H9 (cell line): ENCODE results near the gene C1QTNF3. TPM values are rescaled to one million over a fixed set of nuclear protein-coding genes. Genes with fewer than 3 reads are reported as not detected.

ENCODE experiments used
- DNase-seq: peaks from one replicate; pipeline ENCODE4 v3.0.0-alpha.2; 2017
- H2AFZ ChIP-seq: one replicate; pipeline ENCODE4 v1.6.1; 2013; ENCODE audit warnings: mild to moderate bottlenecking, low read length, control low read depth, moderate library complexity
- H2AK5ac ChIP-seq: 2 replicates; pipeline ENCODE4 v1.6.1; 2013; ENCODE audit warnings: low read length, control low read depth, mixed read lengths; ENCODE audit not compliant: insufficient read length
- H2BK120ac ChIP-seq: one replicate; pipeline ENCODE4 v1.6.1; 2013; ENCODE audit warnings: low read depth, mild to moderate bottlenecking, low read length, control low read depth, inconsistent platforms; ENCODE audit not compliant: poor library complexity, severe bottlenecking
- H2BK12ac ChIP-seq: 2 replicates; pipeline ENCODE4 v1.6.1; 2013; ENCODE audit warnings: low read length, control low read depth, mixed read lengths, low read depth; ENCODE audit not compliant: insufficient read length
- H2BK15ac ChIP-seq: 2 replicates; pipeline ENCODE4 v1.6.1; 2013; ENCODE audit warnings: low read depth, low read length, control low read depth
- H2BK20ac ChIP-seq: one replicate; pipeline ENCODE4 v1.6.1; 2013; ENCODE audit warnings: low read depth, mild to moderate bottlenecking, low read length, control low read depth, inconsistent platforms; ENCODE audit not compliant: poor library complexity, severe bottlenecking
- H2BK5ac ChIP-seq: 2 replicates; pipeline ENCODE4 v1.6.1; 2013; ENCODE audit warnings: low read length, control low read depth, mixed read lengths; ENCODE audit not compliant: insufficient read length
- H3K14ac ChIP-seq: 2 replicates; pipeline ENCODE4 v1.6.1; 2013; ENCODE audit warnings: low read length, control low read depth; ENCODE audit not compliant: insufficient read depth
- H3K18ac ChIP-seq: 2 replicates; pipeline ENCODE4 v1.6.1; 2013; ENCODE audit warnings: low read depth, mild to moderate bottlenecking, mixed read lengths, low read length, control low read depth; ENCODE audit not compliant: insufficient read length
- H3K23ac ChIP-seq: 2 replicates; pipeline ENCODE4 v1.6.1; 2013; ENCODE audit warnings: low read length, control low read depth, mixed read lengths, low read depth; ENCODE audit not compliant: insufficient read length
- H3K23me2 ChIP-seq: 2 replicates; pipeline ENCODE4 v1.6.1; 2013; ENCODE audit warnings: low read depth, mild to moderate bottlenecking, mixed read lengths, low read length, control low read depth; ENCODE audit not compliant: insufficient read length, poor library complexity, severe bottlenecking
- H3K27ac ChIP-seq: 2 replicates; pipeline ENCODE4 v1.5.1; 2013; ENCODE audit warnings: low read length, control low read depth, mixed read lengths, low read depth; ENCODE audit not compliant: insufficient read length
- H3K27me3 ChIP-seq: 2 replicates; pipeline ENCODE4 v1.6.1; 2013; ENCODE audit warnings: low read length, control low read depth, inconsistent platforms; ENCODE audit not compliant: insufficient read depth
- H3K4ac ChIP-seq: 2 replicates; pipeline ENCODE4 v1.6.1; 2013; ENCODE audit warnings: low read depth, mild to moderate bottlenecking, control low read depth, inconsistent platforms, low read length, moderate library complexity
- H3K4me1 ChIP-seq: 2 replicates; pipeline ENCODE4 v1.6.1; 2013; ENCODE audit warnings: low read length, control low read depth, inconsistent platforms; ENCODE audit not compliant: insufficient read depth
- H3K4me2 ChIP-seq: 2 replicates; pipeline ENCODE4 v1.6.1; 2013; ENCODE audit warnings: low read length, control low read depth, mixed read lengths; ENCODE audit not compliant: insufficient read length, insufficient read depth
- H3K56ac ChIP-seq: 2 replicates; pipeline ENCODE4 v1.6.1; 2013; ENCODE audit warnings: low read depth, mild to moderate bottlenecking, mixed read lengths, low read length, control low read depth; ENCODE audit not compliant: insufficient read length
- H3K79me1 ChIP-seq: 2 replicates; pipeline ENCODE4 v1.6.1; 2013; ENCODE audit warnings: low read depth, mild to moderate bottlenecking, moderate library complexity, low read length, control low read depth, inconsistent platforms; ENCODE audit not compliant: insufficient read depth, poor library complexity, severe bottlenecking
- H3K79me2 ChIP-seq: 2 replicates; pipeline ENCODE4 v1.6.1; 2013; ENCODE audit warnings: low read length, control low read depth, inconsistent platforms; ENCODE audit not compliant: insufficient read depth
- H3K9ac ChIP-seq: 2 replicates; pipeline ENCODE4 v1.6.1; 2013; ENCODE audit warnings: low read length, control low read depth, mixed read lengths; ENCODE audit not compliant: insufficient read length; ENCODE audit errors: extremely low read depth
- H3K9me3 ChIP-seq: one replicate; pipeline ENCODE4 v1.6.1; 2013; ENCODE audit warnings: low read depth, low read length, inconsistent platforms; ENCODE audit not compliant: control insufficient read depth
- H3T11ph ChIP-seq: one replicate; pipeline ENCODE4 v1.6.1; 2013; ENCODE audit warnings: mild to moderate bottlenecking, low read length, control low read depth, inconsistent platforms
- H4K20me1 ChIP-seq: one replicate; pipeline ENCODE4 v1.6.1; 2013; ENCODE audit not compliant: control insufficient read depth, insufficient read length, insufficient read depth
- H4K5ac ChIP-seq: 2 replicates; pipeline ENCODE4 v1.6.1; 2013; ENCODE audit warnings: low read depth, mild to moderate bottlenecking, mixed read lengths, low read length, control low read depth; ENCODE audit not compliant: insufficient read length
- H4K8ac ChIP-seq: replicated peaks from 2 replicates; pipeline ENCODE4 v1.6.1; 2013; ENCODE audit warnings: low read length, control low read depth, mixed read lengths, low read depth; ENCODE audit not compliant: insufficient read length
- H4K91ac ChIP-seq: 2 replicates; pipeline ENCODE4 v1.6.1; 2013; ENCODE audit warnings: low read depth, mild to moderate bottlenecking, moderate library complexity, mixed read lengths, low read length, control low read depth; ENCODE audit not compliant: insufficient read length
- H3K27ac Mint-ChIP-seq, 3 experiments: 2 replicates in 2 of 3; 3 replicates in 1 of 3; pipeline ENCODE4 v1.8.0; 2020 to 2021; ENCODE audit warnings: mixed read lengths in 3 of 3, mild to moderate bottlenecking in 1 of 3, moderate library complexity in 1 of 3
- H3K27me3 Mint-ChIP-seq: 2 replicates; pipeline ENCODE4 v1.8.0; 2021; ENCODE audit warnings: low read depth, mild to moderate bottlenecking, moderate library complexity, mixed read lengths
- H3K36me3 Mint-ChIP-seq, 3 experiments: 2 replicates in 2 of 3; 3 replicates in 1 of 3; pipeline ENCODE4 v1.8.0; 2020 to 2021; ENCODE audit warnings: low read depth in 3 of 3, mixed read lengths in 3 of 3; ENCODE audit not compliant: insufficient read depth in 1 of 3
- H3K4me1 Mint-ChIP-seq, 2 experiments: 2 replicates each; pipeline ENCODE4 v1.8.0; 2020; ENCODE audit warnings: mixed read lengths in 2 of 2
- H3K4me3 Mint-ChIP-seq, 2 experiments: 2 replicates in 1 of 2; 3 replicates in 1 of 2; pipeline ENCODE4 v1.8.0; 2020 to 2021; ENCODE audit warnings: mild to moderate bottlenecking in 2 of 2, mixed read lengths in 2 of 2, moderate library complexity in 1 of 2
- H3K9me3 Mint-ChIP-seq, 2 experiments: 2 replicates in 1 of 2; 3 replicates in 1 of 2; pipeline ENCODE4 v1.8.0; 2020; ENCODE audit warnings: mild to moderate bottlenecking in 2 of 2, mixed read lengths in 2 of 2, moderate library complexity in 1 of 2
- WGBS: extraction: QIAGEN DNeasy Blood & Tissue Kit; methylation state at CpG from one replicate; pipeline ENCODE4 v1.1.7; 2013; ENCODE audit warnings: missing lambda C conversion rate, low lambda C conversion rate, mixed read lengths; ENCODE audit not compliant: insufficient read length; ENCODE audit errors: extremely low coverage; 5-methylcytosine and 5-hydroxymethylcytosine counted together
- total RNA-seq: library from RNA; stranded (reverse); gene quantifications from 2 replicates; pipeline ENCODE4 v1.2.1, GENCODE V29; 2021
- TF ChIP-seq, protein P1 (sequence below): fragments of 200-600 bp; sonication (generic); conservative IDR thresholded peaks from 3 replicates; pipeline ENCODE4 v1.8.0; 2021; ENCODE audit warnings: antibody characterized with exemption, mild to moderate bottlenecking

C1QTNF3 gene
- total RNA-seq, 1 experiment from 2014 or later: 1.1 TPM

DNA sequence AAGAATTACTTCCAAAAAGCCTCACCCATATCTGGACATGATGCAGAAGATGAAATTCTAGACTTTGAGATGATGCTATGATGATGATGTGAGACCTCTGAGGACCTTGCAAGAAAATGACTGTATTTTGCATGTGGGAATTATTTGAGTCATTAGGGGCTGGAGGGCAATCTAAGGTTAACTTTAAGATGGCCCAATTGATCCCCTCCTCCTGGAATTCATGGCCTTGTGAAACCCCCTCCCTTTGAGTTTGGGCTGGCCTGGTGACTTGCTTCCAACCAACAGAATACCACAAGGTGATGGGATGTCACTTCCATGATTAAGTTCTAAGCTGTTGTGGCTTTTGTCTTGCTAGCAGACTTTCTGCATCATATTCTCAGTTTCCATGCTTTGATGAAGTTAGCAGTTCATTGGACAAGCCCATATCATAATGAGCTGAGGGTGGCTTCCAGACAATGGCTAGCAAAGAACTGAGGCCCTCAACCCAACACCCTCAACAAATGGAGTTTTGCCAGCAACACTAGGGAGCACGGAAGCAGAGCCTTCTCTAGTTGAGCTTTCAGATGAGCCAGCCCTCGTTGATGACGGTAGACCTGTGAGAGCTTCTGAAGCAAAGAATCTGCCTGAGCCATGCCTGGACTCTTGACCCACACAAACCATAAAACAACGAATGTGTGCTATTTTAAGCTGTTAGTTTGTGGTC lies 27.7 kb downstream of the C1QTNF3 start:
- H3K4me1 Mint-ChIP-seq: peaks cover 5 to 13% of the 10 kb centered on the region in 2 experiments; a peak in 3 of 4 replicates
- no peaks in the 10 kb centered on the region for H3K4me1 ChIP-seq
- no peak overlapping the region for H3K27ac Mint-ChIP-seq
- no peaks in the 10 kb centered on the region for H3K27me3 ChIP-seq
- H3K27ac ChIP-seq: no peak overlapping the region
- no peaks in the 10 kb centered on the region for H4K20me1 ChIP-seq
- H3T11ph ChIP-seq: no peak overlapping the region
- DNase-seq: no peak
- TF ChIP-seq, protein P1, sequence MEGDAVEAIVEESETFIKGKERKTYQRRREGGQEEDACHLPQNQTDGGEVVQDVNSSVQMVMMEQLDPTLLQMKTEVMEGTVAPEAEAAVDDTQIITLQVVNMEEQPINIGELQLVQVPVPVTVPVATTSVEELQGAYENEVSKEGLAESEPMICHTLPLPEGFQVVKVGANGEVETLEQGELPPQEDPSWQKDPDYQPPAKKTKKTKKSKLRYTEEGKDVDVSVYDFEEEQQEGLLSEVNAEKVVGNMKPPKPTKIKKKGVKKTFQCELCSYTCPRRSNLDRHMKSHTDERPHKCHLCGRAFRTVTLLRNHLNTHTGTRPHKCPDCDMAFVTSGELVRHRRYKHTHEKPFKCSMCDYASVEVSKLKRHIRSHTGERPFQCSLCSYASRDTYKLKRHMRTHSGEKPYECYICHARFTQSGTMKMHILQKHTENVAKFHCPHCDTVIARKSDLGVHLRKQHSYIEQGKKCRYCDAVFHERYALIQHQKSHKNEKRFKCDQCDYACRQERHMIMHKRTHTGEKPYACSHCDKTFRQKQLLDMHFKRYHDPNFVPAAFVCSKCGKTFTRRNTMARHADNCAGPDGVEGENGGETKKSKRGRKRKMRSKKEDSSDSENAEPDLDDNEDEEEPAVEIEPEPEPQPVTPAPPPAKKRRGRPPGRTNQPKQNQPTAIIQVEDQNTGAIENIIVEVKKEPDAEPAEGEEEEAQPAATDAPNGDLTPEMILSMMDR: no peak
- no peak overlapping the region for H2BK5ac ChIP-seq
- H2BK12ac ChIP-seq: no peak overlapping the region
- no peaks in the 10 kb centered on the region for H3K9me3 ChIP-seq
- H4K5ac ChIP-seq: no peak overlapping the region
- no peaks in the 10 kb centered on the region for H3K27me3 Mint-ChIP-seq
- no peak overlapping the region for H3K14ac ChIP-seq
- no peaks in the 10 kb centered on the region for H3K79me2 ChIP-seq
- H3K9ac ChIP-seq: no peak overlapping the region
- H3K4me3 Mint-ChIP-seq: no peak overlapping the region
- H3K18ac ChIP-seq: no peak overlapping the region
- no peaks in the 10 kb centered on the region for H3K23me2 ChIP-seq
- no peak overlapping the region for H3K4me2 ChIP-seq
- H3K79me1 ChIP-seq: no peaks in the 10 kb centered on the region
- H2BK120ac ChIP-seq: no peak overlapping the region
- no peak overlapping the region for H3K56ac ChIP-seq
- no peak overlapping the region for H3K23ac ChIP-seq
- no CpG with 5 or more reads among the region's 4 CpGs for WGBS
- H3K4ac ChIP-seq: no peak overlapping the region
- no peak overlapping the region for H4K91ac ChIP-seq
- H2BK20ac ChIP-seq: no peak overlapping the region
- no peaks in the 10 kb centered on the region for H3K9me3 Mint-ChIP-seq
- no peak overlapping the region for H2AFZ ChIP-seq
- no peak overlapping the region for H2AK5ac ChIP-seq
- no peak overlapping the region for H2BK15ac ChIP-seq
- no peaks in the 10 kb centered on the region for H3K36me3 Mint-ChIP-seq
- H4K8ac ChIP-seq: no peak overlapping the region
